ENCODE results near the gene ZP4.
"Not testable (repeated sequence)": the region's sequence is repeated elsewhere in the genome, so short reads cannot be mapped to it uniquely, and the experiment has no call there.

GRCh38 chr1:237843516-237843915 is 47.2 kb downstream of the ZP4 start:
- TF ChIP-seq FOXM1 (IDR thresholded peaks at IDR 0.05; ENCODE audit: borderline replicate concordance); ARNT (IDR thresholded peaks at IDR 0.05); SUZ12 (IDR thresholded peaks at IDR 0.05); ELF4 (IDR thresholded peaks at IDR 0.05): not testable (repeated sequence)

All from HEK293T (cell line).